HepG2 (cell line): Measurements from ENCODE around the gene ARSB. TPM values are rescaled to one million over a fixed set of nuclear protein-coding genes. Genes with fewer than 3 reads are reported as not detected.
A peak's percentile ranks its signal among the peaks of the same experiment; 100 is the strongest.

Source experiments
- CBX5 ChIP-seq: sonication (generic); formaldehyde crosslinking; IDR thresholded peaks from 2 replicates; pipeline ENCODE4 v1.4.0; 2020; ENCODE audit warnings: missing genetic modification reagents, borderline replicate concordance
- DMAP1 ChIP-seq: IDR thresholded peaks from 2 replicates; pipeline ENCODE4 v1.6.1; 2016
- EHMT2 ChIP-seq: fragments of 200-600 bp; sonication (generic); IDR thresholded peaks from 2 replicates; pipeline ENCODE4 v1.7.0; 2017; ENCODE audit warnings: antibody characterized with exemption, low read depth, low read length, borderline replicate concordance
- GATAD2A ChIP-seq: IDR thresholded peaks from 2 replicates; pipeline ENCODE4 v1.6.1; 2016
- HDAC6 ChIP-seq: fragments of 200-600 bp; sonication (generic); IDR thresholded peaks from 2 replicates; pipeline ENCODE4 v1.7.0; 2017; ENCODE audit warnings: mild to moderate bottlenecking, antibody characterized with exemption, low read length, low read depth
- MAFG ChIP-seq: sonication (generic); formaldehyde crosslinking; IDR thresholded peaks from 2 replicates; pipeline ENCODE4 v1.5.1; 2020; ENCODE audit warnings: mild to moderate bottlenecking, missing genetic modification reagents
- MEF2D ChIP-seq: sonication (generic); formaldehyde crosslinking; IDR thresholded peaks from 2 replicates; pipeline ENCODE4 v1.5.1; 2020; ENCODE audit warnings: mild to moderate bottlenecking, missing genetic modification reagents
- MTA1 ChIP-seq: sonication (generic); formaldehyde crosslinking; IDR thresholded peaks from 2 replicates; pipeline ENCODE4 v1.4.0; 2020; ENCODE audit warnings: missing genetic modification reagents, mild to moderate bottlenecking, borderline replicate concordance
- NFAT5 ChIP-seq: sonication (generic); formaldehyde crosslinking; IDR thresholded peaks from 2 replicates; pipeline ENCODE4 v1.4.0; 2020; ENCODE audit warnings: missing genetic modification reagents
- NONO ChIP-seq, 2 experiments: fragments of 450-650 bp in 1 of 2; sonication (generic) in 1 of 2; formaldehyde crosslinking in 1 of 2; IDR thresholded peaks in 1 of 2; conservative IDR thresholded peaks in 1 of 2; 2 replicates each; pipeline versions ENCODE4 v1.6.1 to v1.8.0; 2017 to 2022; ENCODE audit warnings: mild to moderate bottlenecking in 1 of 2, missing genetic modification reagents in 1 of 2, moderate library complexity in 1 of 2
- PCBP1 ChIP-seq: fragments of 200-400 bp; formaldehyde crosslinking; IDR thresholded peaks from 2 replicates; pipeline ENCODE4 v1.6.1; 2017; ENCODE audit warnings: mild to moderate bottlenecking, low read depth, low read length, borderline replicate concordance
- PHF20 ChIP-seq: sonication (generic); formaldehyde crosslinking; IDR thresholded peaks from 2 replicates; pipeline ENCODE4 v1.5.0; 2020; ENCODE audit warnings: mild to moderate bottlenecking, missing genetic modification reagents
- PHF21A ChIP-seq: sonication (generic); formaldehyde crosslinking; IDR thresholded peaks from 2 replicates; pipeline ENCODE4 v1.5.0; 2020; ENCODE audit warnings: mild to moderate bottlenecking, missing genetic modification reagents
- RELA ChIP-seq: sonication (generic); formaldehyde crosslinking; IDR thresholded peaks from 2 replicates; pipeline ENCODE4 v1.4.0; 2020; ENCODE audit warnings: missing genetic modification reagents
- RFXAP ChIP-seq: sonication (generic); formaldehyde crosslinking; IDR thresholded peaks from 2 replicates; pipeline ENCODE4 v1.4.0; 2020; ENCODE audit warnings: missing genetic modification reagents, borderline replicate concordance
- SALL2 ChIP-seq: sonication (generic); formaldehyde crosslinking; IDR thresholded peaks from 2 replicates; pipeline ENCODE4 v1.8.1; 2023; ENCODE audit warnings: mild to moderate bottlenecking, missing genetic modification reagents, inconsistent platforms
- SUZ12 ChIP-seq: fragments of 150-350 bp; IDR thresholded peaks from 2 replicates; pipeline ENCODE4 v1.6.1; 2014; ENCODE audit warnings: low read depth, low read length
- ZBTB38 ChIP-seq: sonication (generic); formaldehyde crosslinking; IDR thresholded peaks from 2 replicates; pipeline ENCODE4 v1.5.1; 2020; ENCODE audit warnings: mild to moderate bottlenecking, missing genetic modification reagents
- ZNF180 ChIP-seq: sonication (generic); formaldehyde crosslinking; IDR thresholded peaks from 2 replicates; pipeline ENCODE4 v1.4.0; 2020; ENCODE audit warnings: low read depth, missing genetic modification reagents, borderline replicate concordance
- ZNF552 ChIP-seq: sonication (generic); formaldehyde crosslinking; IDR thresholded peaks from 2 replicates; pipeline ENCODE4 v1.9.0; 2022; ENCODE audit warnings: missing genetic modification reagents, mild to moderate bottlenecking, borderline replicate concordance
- ZNF761 ChIP-seq: sonication (generic); formaldehyde crosslinking; conservative IDR thresholded peaks from 2 replicates; pipeline ENCODE4 v1.4.0; 2020; ENCODE audit warnings: mild to moderate bottlenecking, missing genetic modification reagents
- ZNF83 ChIP-seq: sonication (generic); formaldehyde crosslinking; IDR thresholded peaks from 2 replicates; pipeline ENCODE4 v1.4.0; 2020; ENCODE audit warnings: missing genetic modification reagents, mild to moderate bottlenecking, borderline replicate concordance
- ZNF878 ChIP-seq: sonication (generic); formaldehyde crosslinking; IDR thresholded peaks from 2 replicates; pipeline ENCODE4 v1.8.1; 2023; ENCODE audit warnings: mild to moderate bottlenecking, missing genetic modification reagents, moderate library complexity
- polyA plus RNA-seq, 8 experiments: library from polyadenylated mRNA; depleted of rRNA in 3 of 8; stranded (reverse) in 7 of 8; unstranded in 1 of 8; fragments of >200 nt; fragmentation: Illumina TruSeq in 4 of 8; extraction: Trizol in 4 of 8; gene quantifications; 2 replicates each; pipeline versions ENCODE4 v1.2.1 to v1.2.3, GENCODE V29; 2011 to 2016; ENCODE audit warnings: low read depth in 4 of 8, missing spikeins in 1 of 8, mixed read lengths in 1 of 8; ENCODE audit not compliant: insufficient read depth in 1 of 8
- total RNA-seq, 5 experiments: library from RNA; depleted of rRNA; stranded (reverse); fragments of >200 nt; fragmentation: Illumina TruSeq; extraction: Trizol; gene quantifications; 2 replicates each; pipeline ENCODE4 v1.2.3, GENCODE V29; 2016; ENCODE audit warnings: low read depth in 1 of 5
- TF ChIP-seq, protein P1 (sequence below): sonication (generic); formaldehyde crosslinking; IDR thresholded peaks from 2 replicates; pipeline ENCODE4 v1.8.0; 2022; ENCODE audit warnings: missing genetic modification reagents, mild to moderate bottlenecking, inconsistent platforms, borderline replicate concordance

Gene ARSB
- total and polyA plus RNA-seq, 2 of the 13 experiments (the other 11 are each of a cell fraction or from before 2014, with no cell fraction given): 52.6 to 66.4 TPM

DNA sequence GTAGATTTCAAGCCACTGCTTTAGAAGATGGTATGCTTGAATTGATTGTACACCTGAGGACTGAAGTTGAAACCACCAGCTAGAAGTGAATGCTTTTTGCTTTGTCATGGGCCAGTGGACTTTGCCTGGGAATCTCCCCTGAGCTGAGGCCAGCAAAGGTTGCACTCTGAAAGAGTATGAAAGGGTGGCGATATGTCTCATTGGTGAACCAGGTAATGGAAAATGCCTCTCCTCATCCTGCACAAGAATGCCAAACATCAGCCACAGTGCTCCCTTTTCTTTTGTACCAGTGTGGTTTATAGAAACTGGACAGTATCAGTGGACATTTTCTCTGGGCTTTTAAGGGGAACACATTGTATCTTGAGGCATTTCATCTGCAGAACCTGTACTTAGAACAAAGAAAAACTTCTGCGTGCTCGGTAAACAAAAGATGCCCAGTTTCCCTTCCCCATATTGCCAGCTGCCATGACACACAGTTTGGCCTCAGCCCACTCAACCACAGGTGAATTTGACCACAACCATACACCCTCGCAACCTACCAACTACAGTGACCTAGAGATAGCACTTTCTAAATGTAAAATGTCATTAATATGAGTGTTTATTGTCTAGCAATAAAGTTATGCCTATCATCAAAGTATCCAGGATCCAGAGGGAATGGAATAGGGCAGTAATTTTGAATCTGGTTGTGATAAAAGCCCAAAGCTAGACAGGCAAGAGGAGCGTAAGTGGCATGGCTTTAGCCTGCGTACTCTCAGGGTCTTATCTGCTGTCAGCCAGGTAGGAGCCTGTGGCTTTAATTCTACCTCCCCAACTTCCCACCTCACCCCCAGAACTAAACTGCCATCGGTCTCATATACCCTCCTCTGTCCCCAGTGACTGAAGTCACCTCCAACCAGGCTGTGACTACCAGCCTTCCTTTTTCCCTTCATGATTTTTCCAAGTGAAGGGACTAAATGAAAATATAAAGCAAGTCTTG, 257.0 kb downstream of the ARSB start (continued):
- TF ChIP-seq NFAT5 (CRISPR knock-in tag) (no peak), MAFG (CRISPR knock-in tag) (peak; percentile 82), RELA (CRISPR knock-in tag) (peak; percentile 74; the same call in 1 of the 2 replicates), PHF21A (CRISPR knock-in tag) (peak; percentile 50; the same call in 1 of the 2 replicates), ZNF878 (CRISPR knock-in tag) (no peak), PCBP1 (no peak), SALL2 (no peak), ZNF180 (CRISPR knock-in tag) (no peak), MEF2D (CRISPR knock-in tag) (no peak), NONO (IDR thresholded peaks at IDR 0.05) (no peak), NONO (CRISPR knock-in tag; conservative IDR thresholded peaks at IDR 0.05) (no peak), PHF20 (CRISPR knock-in tag) (no peak), HDAC6 (no peak), GATAD2A (CRISPR knock-in tag) (peak; percentile 45; the same call in 1 of the 2 replicates), EHMT2 (no peak), SUZ12 (no peak), ZBTB38 (no peak), DMAP1 (CRISPR knock-in tag) (peak; percentile 81), ZNF761 (no peak), RFXAP (CRISPR knock-in tag) (no peak), ZNF552 (CRISPR knock-in tag) (no peak), MTA1 (CRISPR knock-in tag) (no peak), CBX5 (CRISPR knock-in tag) (0 out of 2 replicates have a peak, but pooled peaks have one; percentile 47), ZNF83 (CRISPR knock-in tag) (no peak)
- TF ChIP-seq, protein P1, sequence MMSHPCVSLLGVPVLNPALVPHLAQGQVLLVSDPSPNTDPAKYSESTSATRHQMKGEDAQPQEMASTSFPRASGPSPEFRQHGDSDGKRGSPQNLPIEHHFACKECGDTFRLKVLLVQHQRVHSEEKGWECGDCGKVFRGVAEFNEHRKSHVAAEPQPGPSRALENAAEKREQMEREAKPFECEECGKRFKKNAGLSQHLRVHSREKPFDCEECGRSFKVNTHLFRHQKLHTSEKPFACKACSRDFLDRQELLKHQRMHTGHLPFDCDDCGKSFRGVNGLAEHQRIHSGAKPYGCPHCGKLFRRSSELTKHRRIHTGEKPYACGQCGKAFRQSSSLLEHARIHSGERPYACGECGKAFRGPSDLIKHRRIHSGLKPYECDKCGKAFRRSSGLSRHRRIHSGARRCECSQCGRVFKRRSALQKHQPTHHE: no peak
